Esophagus squamous epithelium (tissue), 4 donors: ENCODE measurements around the gene SIX6.

ENCODE experiments used
- CTCF ChIP-seq, 6 experiments: fragments of 450-650 bp in 4 of 6; fragments of 200-600 bp in 2 of 6; sonication (generic) in 2 of 6; IDR thresholded peaks; one replicate each; pipeline ENCODE4 v1.5.1; 2016 to 2019; ENCODE audit warnings: antibody characterized with exemption in 6 of 6, mild to moderate bottlenecking in 4 of 6, moderate library complexity in 4 of 6
- POLR2A ChIP-seq, 4 donors: fragments of 450-650 bp; IDR thresholded peaks; one replicate each; pipeline ENCODE4 v1.6.1; 2017; ENCODE audit warnings: antibody characterized with exemption in 4 of 4, mild to moderate bottlenecking in 4 of 4, moderate library complexity in 3 of 4

GRCh38 chr14:60482743-60483142 lies 26.2 kb upstream of the SIX6 start:
- TF ChIP-seq CTCF (IDR thresholded peaks at IDR 0.05) (no peak), POLR2A (IDR thresholded peaks at IDR 0.05) (no peak)
